ENCODE data around the gene NARS2. TPM values are rescaled to one million over a fixed set of nuclear protein-coding genes. Genes with fewer than 3 reads are reported as not detected.

NARS2 gene
- total RNA-seq, 1 donor from 2014 or later = 11.6 TPM

DNA sequence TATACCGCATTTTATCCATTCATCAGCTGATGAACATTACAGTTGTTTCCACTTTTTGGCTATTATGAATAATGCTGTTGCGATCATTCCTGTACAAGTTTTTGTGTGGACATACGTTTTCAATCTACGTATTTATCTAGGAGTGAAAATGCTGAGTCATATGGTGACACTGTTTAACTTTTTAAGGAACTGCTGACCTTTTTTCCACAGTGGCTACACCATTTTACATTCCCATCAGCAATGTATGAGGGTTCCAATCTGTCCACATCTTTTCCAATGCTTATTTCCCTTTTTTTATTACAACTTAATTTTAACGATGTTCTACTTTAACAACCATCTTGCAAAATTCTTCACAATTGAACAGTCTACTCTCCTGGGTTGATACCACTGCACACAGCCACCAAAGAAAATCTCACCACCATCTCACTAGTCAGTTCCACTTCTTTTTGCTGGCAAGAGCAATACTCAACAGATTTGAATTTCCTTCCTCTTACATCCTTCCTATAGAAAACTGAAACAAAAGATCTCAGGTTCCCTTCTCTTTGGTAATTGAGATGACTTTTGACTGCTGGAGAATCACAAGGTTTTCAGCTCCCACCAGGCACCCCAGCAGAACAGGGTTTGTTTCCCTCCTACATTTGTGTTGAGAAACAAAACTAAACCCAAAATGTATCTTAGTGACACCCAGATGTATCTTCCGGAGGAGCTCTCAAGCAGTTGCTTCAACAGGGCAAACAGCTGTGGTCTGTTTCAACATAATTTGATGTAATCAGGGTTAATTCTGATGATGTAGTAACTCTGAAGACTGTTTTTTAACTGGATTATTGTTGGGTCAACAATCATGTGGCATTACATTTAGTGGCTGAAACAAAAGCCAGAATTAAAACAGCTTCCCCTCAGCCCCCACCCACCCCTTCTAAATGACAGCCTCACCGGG is 150.1 kb downstream of the NARS2 start:
- H3K9me3 Mint-ChIP-seq (ENCODE audit: unreplicated experiment) = no peaks in the 10 kb centered on the region
- H3K36me3 Mint-ChIP-seq (ENCODE audit: unreplicated experiment) = no peaks in the 10 kb centered on the region
- DNase-seq (ENCODE audit: extremely low spot score, unreplicated experiment) = no peak
- TF ChIP-seq, protein P1, sequence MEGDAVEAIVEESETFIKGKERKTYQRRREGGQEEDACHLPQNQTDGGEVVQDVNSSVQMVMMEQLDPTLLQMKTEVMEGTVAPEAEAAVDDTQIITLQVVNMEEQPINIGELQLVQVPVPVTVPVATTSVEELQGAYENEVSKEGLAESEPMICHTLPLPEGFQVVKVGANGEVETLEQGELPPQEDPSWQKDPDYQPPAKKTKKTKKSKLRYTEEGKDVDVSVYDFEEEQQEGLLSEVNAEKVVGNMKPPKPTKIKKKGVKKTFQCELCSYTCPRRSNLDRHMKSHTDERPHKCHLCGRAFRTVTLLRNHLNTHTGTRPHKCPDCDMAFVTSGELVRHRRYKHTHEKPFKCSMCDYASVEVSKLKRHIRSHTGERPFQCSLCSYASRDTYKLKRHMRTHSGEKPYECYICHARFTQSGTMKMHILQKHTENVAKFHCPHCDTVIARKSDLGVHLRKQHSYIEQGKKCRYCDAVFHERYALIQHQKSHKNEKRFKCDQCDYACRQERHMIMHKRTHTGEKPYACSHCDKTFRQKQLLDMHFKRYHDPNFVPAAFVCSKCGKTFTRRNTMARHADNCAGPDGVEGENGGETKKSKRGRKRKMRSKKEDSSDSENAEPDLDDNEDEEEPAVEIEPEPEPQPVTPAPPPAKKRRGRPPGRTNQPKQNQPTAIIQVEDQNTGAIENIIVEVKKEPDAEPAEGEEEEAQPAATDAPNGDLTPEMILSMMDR (IDR thresholded peaks at IDR 0.05) = no peak
- H3K4me3 Mint-ChIP-seq (ENCODE audit: unreplicated experiment) = no peak overlapping the region
- H3K27me3 Mint-ChIP-seq (ENCODE audit: unreplicated experiment) = no peaks in the 10 kb centered on the region
- H3K4me1 Mint-ChIP-seq (ENCODE audit: unreplicated experiment) = peaks cover 28% of the 10 kb centered on the region
- peak overlapping the region; percentile 61 for H3K27ac Mint-ChIP-seq (ENCODE audit: unreplicated experiment)

DNA sequence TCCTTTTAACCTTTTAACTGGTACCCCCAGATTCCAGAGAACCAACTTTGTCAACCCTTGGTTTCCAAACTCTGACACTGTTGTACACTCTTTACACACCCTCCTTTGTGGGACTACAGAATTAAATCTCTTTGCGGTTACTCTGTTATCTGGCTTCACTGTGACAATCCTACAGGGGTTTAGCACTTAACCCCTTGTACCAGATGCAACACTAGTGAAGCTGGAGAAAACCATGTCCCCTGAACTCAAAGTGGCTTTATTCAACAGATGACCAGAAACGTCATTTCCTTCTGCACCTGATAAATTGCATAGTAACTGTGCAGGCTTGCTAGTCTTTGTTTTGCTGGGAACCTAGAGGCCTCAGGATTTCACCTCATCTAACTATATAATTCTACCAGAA is 151.4 kb downstream of the NARS2 start:
- TF ChIP-seq, protein P1 (IDR thresholded peaks at IDR 0.05) = no peak
- no peaks in the 10 kb centered on the region for H3K27me3 Mint-ChIP-seq (ENCODE audit: unreplicated experiment)
- H3K4me3 Mint-ChIP-seq (ENCODE audit: unreplicated experiment) = no peak overlapping the region
- H3K4me1 Mint-ChIP-seq (ENCODE audit: unreplicated experiment) = peaks cover 41% of the 10 kb centered on the region
- H3K27ac Mint-ChIP-seq (ENCODE audit: unreplicated experiment) = no peak overlapping the region
- no peak for DNase-seq (ENCODE audit: extremely low spot score, unreplicated experiment)
- no peaks in the 10 kb centered on the region for H3K9me3 Mint-ChIP-seq (ENCODE audit: unreplicated experiment)
- no peaks in the 10 kb centered on the region for H3K36me3 Mint-ChIP-seq (ENCODE audit: unreplicated experiment)

DNA sequence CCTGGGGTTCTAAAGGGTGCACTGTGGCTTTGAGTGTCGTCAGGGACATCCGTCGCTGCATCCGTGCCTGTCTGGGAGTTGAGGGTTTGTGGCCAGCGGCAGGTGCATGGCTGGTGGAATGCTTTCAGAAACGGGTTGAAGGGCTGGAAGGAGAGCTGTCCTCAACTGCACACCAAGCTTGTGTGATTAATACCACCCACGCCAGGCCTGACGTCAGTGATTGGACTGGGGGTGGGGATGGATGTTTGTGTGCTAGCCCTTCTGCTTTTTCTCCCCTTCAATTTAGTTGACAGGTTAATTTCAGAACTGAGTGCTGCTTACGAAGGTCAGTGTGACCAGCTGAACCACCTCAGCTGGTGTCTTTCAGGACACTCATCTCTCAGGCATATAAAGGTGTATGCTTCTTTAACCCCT is 153.9 kb downstream of the NARS2 start:
- peaks cover 51% of the 10 kb centered on the region for H3K4me1 Mint-ChIP-seq (ENCODE audit: unreplicated experiment)
- no peaks in the 10 kb centered on the region for H3K9me3 Mint-ChIP-seq (ENCODE audit: unreplicated experiment)
- H3K27ac Mint-ChIP-seq (ENCODE audit: unreplicated experiment) = no peak overlapping the region
- DNase-seq (ENCODE audit: extremely low spot score, unreplicated experiment) = no peak
- H3K4me3 Mint-ChIP-seq (ENCODE audit: unreplicated experiment) = no peak overlapping the region
- no peaks in the 10 kb centered on the region for H3K27me3 Mint-ChIP-seq (ENCODE audit: unreplicated experiment)
- H3K36me3 Mint-ChIP-seq (ENCODE audit: unreplicated experiment) = no peaks in the 10 kb centered on the region
- TF ChIP-seq, protein P1 (IDR thresholded peaks at IDR 0.05) = no peak

DNA sequence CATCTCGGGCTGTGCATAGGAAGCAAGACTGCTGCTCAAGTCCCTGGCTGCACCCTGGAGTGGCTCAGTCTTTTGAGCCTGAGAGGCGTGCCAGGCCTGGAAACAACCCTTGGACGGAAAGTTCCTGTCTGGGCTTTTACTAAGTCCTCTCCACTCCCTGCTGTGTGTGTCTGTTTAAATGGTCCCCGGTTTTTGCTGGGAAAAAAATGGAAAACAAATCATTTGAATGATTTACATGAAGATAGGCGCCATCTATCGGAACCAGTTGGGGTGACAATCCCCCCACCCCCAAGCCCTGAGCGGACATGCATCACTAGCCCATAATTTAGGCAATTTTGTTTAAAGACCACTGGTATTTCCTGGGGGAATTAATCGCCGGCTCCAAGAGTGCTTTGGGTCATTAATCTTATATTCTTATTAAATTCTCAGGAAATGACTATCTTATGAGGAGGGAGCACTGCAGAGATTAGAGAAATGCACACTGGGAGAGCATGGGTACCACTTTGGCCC is 154.4 kb downstream of the NARS2 start:
- Mint-ChIP-seq H3K27me3 (ENCODE audit: unreplicated experiment) (no peaks in the 10 kb centered on the region), H3K9me3 (ENCODE audit: unreplicated experiment) (no peaks in the 10 kb centered on the region), H3K36me3 (ENCODE audit: unreplicated experiment) (no peaks in the 10 kb centered on the region), H3K4me3 (ENCODE audit: unreplicated experiment) (peak overlapping the region; percentile 51), H3K4me1 (ENCODE audit: unreplicated experiment) (peaks cover 46% of the 10 kb centered on the region), H3K27ac (ENCODE audit: unreplicated experiment) (peak overlapping the region; percentile 62)
- no peak for DNase-seq (ENCODE audit: extremely low spot score, unreplicated experiment)
- TF ChIP-seq, protein P1 (IDR thresholded peaks at IDR 0.05) = peak; percentile 72

DNA sequence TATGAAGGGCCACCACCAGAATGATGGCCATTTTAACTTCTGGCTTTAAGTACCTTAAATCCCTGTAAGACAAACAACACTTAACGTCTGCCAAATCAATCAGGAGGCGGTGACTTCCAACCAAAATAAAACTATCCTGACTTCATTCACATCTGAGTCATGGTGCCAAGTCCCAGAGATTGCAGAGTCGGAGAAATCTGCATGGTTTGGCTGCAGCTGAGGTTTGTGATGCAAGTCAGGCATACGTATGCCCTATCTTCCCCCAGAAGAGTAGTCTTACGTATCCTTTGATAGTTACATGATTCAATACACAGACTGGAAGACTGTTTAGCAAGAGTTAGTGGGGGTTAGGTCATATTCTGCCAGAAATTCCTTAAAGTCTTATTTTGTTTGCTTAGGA is 155.3 kb downstream of the NARS2 start:
- H3K36me3 Mint-ChIP-seq (ENCODE audit: unreplicated experiment) = no peaks in the 10 kb centered on the region
- TF ChIP-seq, protein P1 (IDR thresholded peaks at IDR 0.05) = no peak
- peak overlapping the region; percentile 79 for H3K4me3 Mint-ChIP-seq (ENCODE audit: unreplicated experiment)
- DNase-seq (ENCODE audit: extremely low spot score, unreplicated experiment) = no peak
- peak overlapping the region; percentile 60 for H3K27ac Mint-ChIP-seq (ENCODE audit: unreplicated experiment)
- no peaks in the 10 kb centered on the region for H3K9me3 Mint-ChIP-seq (ENCODE audit: unreplicated experiment)
- peaks cover 37% of the 10 kb centered on the region for H3K4me1 Mint-ChIP-seq (ENCODE audit: unreplicated experiment)
- no peaks in the 10 kb centered on the region for H3K27me3 Mint-ChIP-seq (ENCODE audit: unreplicated experiment)

Measured in osteocyte (in vitro differentiated cells).